Sciatic nerve (tissue), 2 donors: ENCODE results near the gene POMT1. TPM values are rescaled to one million over a fixed set of nuclear protein-coding genes. Genes with fewer than 3 reads are reported as not detected.
"Not testable (repeated sequence)": the region's sequence is repeated elsewhere in the genome, so short reads cannot be mapped to it uniquely, and the experiment has no call there.

Experiments used
- ATAC-seq: fragments of 200-7000 bp; cut with Tn5 transposase; one replicate; pipeline ENCODE4 v1.9.1; 2020; ENCODE audit warnings: mild to moderate bottlenecking, moderate library complexity
- DNase-seq: peaks from one replicate; pipeline ENCODE4 v3.0.0-alpha.2; 2020; ENCODE audit warnings: low spot score
- intact Hi-C: fragments of 100-400 bp; cut with DNase I; formaldehyde crosslinking; loops from one replicate; pipeline ENCODE4 v1.14.2; 2022
- total RNA-seq: library from RNA; stranded (reverse); fragmentation: NEBNext Ultra II Directional; extraction: Animal tissue kit (Norgen Biotek cat#: 25700); gene quantifications from one replicate; pipeline ENCODE4 v1.2.1, GENCODE V29; 2021
- donor health status: DM: no; HTN: no; CAD: no.
- donor health status: DM: no; HTN: no; CAD: no.

The POMT1 gene
- total RNA-seq, 1 donor from 2014 or later, result 34.7 TPM

GRCh38 chr9:131539223-131539923 is 36.7 kb downstream of the POMT1 start:
- intact Hi-C loops, result no loop called here
- ATAC-seq, result no peak
- DNase-seq, result no peak

GRCh38 chr9:131543141-131543540 is 40.4 kb downstream of the POMT1 start:
- no peak for DNase-seq
- intact Hi-C loops, result no loop called here
- ATAC-seq, result no peak

- DNase-seq (no peak), ATAC-seq (no peak)
- intact Hi-C loops, result no loop called here
Observed at GRCh38 chr9:131545003-131545785, 42.5 kb downstream of the POMT1 start, which contains the start of gene PRRT1B. PRRT1B (plus strand) TSS chr9:131545523; CDS start chr9:131545616, 93 bp downstream.

GRCh38 chr9:131545786-131546335 is 43.1 kb downstream of the POMT1 start:
- no peak for ATAC-seq
- DNase-seq, result no peak
- intact Hi-C loops, result no loop called here

GRCh38 chr9:131546336-131547084 is 43.8 kb downstream of the POMT1 start:
- ATAC-seq (no peak), DNase-seq (no peak)
- intact Hi-C loops, result no loop called here

GRCh38 chr9:131549186-131549585 is 46.5 kb downstream of the POMT1 start:
- DNase-seq, intact Hi-C loops: not testable (repeated sequence)

GRCh38 chr9:131550465-131550864 is 47.7 kb downstream of the POMT1 start:
- ATAC-seq, DNase-seq, intact Hi-C loops: not testable (repeated sequence)

More at GRCh38 chr9:131549186-131549585, 46.5 kb downstream of the POMT1 start:
- not testable (repeated sequence) for ATAC-seq

- no peak for DNase-seq
- ATAC-seq, result no peak
- intact Hi-C loops, result no loop called here
Observed at GRCh38 chr9:131552030-131552429, 49.3 kb downstream of the POMT1 start.

GRCh38 chr9:131554087-131554842 is 51.5 kb downstream of the POMT1 start:
- no peak for DNase-seq
- intact Hi-C loops, result no loop called here

GRCh38 chr9:131554843-131555351 is 52.2 kb downstream of the POMT1 start:
- intact Hi-C loops, result no loop called here
- DNase-seq, result no peak
- no peak for ATAC-seq

More at GRCh38 chr9:131554087-131554842, 51.5 kb downstream of the POMT1 start:
- no peak for ATAC-seq

GRCh38 chr9:131555841-131556673 is 53.3 kb downstream of the POMT1 start:
- ATAC-seq, result no peak

GRCh38 chr9:131557855-131558548 is 55.3 kb downstream of the POMT1 start:
- ATAC-seq (no peak), DNase-seq (no peak)
- intact Hi-C loops, result no loop called here

More at GRCh38 chr9:131555841-131556673, 53.3 kb downstream of the POMT1 start:
- DNase-seq, result no peak
- intact Hi-C loops, result no loop called here

- DNase-seq (no peak), ATAC-seq (no peak)
Observed at GRCh38 chr9:131559421-131560000, 56.8 kb downstream of the POMT1 start.

GRCh38 chr9:131562032-131562959 is 59.6 kb downstream of the POMT1 start:
- intact Hi-C loops, result no loop called here

More at GRCh38 chr9:131559421-131560000, 56.8 kb downstream of the POMT1 start:
- intact Hi-C loops, result no loop called here

GRCh38 chr9:131565369-131565768 is 62.7 kb downstream of the POMT1 start:
- intact Hi-C loops, result no loop called here
- ATAC-seq (no peak), DNase-seq (no peak)

More at GRCh38 chr9:131562032-131562959, 59.6 kb downstream of the POMT1 start:
- DNase-seq (no peak), ATAC-seq (no peak)
